MCF 10A (cell line): ENCODE data around the gene SLC31A2. TPM values are rescaled to one million over a fixed set of nuclear protein-coding genes. Genes with fewer than 3 reads are reported as not detected.
"Not testable (repeated sequence)": the region's sequence is repeated elsewhere in the genome, so short reads cannot be mapped to it uniquely, and the experiment has no call there.

Experiments
- Bru-seq: library from RNA; stranded (reverse); fragments of 400-500 nt; gene quantifications from one replicate; lab custom pipeline; 2021; lab: Mats Ljungman, UMichigan
- BruChase-seq, 2 experiments: library from RNA; stranded (reverse); fragments of 400-500 nt; gene quantifications; one replicate each; lab custom pipeline; 2021; lab: Mats Ljungman, UMichigan
- BruUV-seq: library from RNA; stranded (reverse); fragments of 400-500 nt; replicated peaks from 2 replicates; lab custom pipeline; 2021; lab: Mats Ljungman, UMichigan
- CTCF ChIA-PET: fragments of 300-600 bp; sonication (Branson Sonifier 250); formaldehyde crosslinking; extraction: SDS; loops from one replicate; lab custom pipeline; 2021; ENCODE audit warnings: antibody characterized with exemption, inconsistent platforms; lab: Yijun Ruan, JAX
- POLR2A ChIA-PET: fragments of 300-600, 350-650 bp; sonication (Branson Sonifier 250); formaldehyde crosslinking; extraction: SDS; loops from one replicate; lab custom pipeline; 2020; ENCODE audit warnings: antibody characterized with exemption, inconsistent platforms; lab: Yijun Ruan, JAX
- DNase-seq: peaks from one replicate; pipeline ENCODE4 v3.0.0-alpha.2; 2018; ENCODE audit not compliant: unreplicated experiment
- H3K27ac Mint-ChIP-seq: one replicate; pipeline ENCODE4 v1.8.0; 2022; ENCODE audit warnings: mild to moderate bottlenecking, low read depth, mixed read lengths; ENCODE audit not compliant: unreplicated experiment
- H3K27me3 Mint-ChIP-seq: one replicate; pipeline ENCODE4 v1.8.0; 2022; ENCODE audit warnings: mixed read lengths; ENCODE audit not compliant: insufficient read depth, unreplicated experiment
- H3K36me3 Mint-ChIP-seq: one replicate; pipeline ENCODE4 v1.8.0; 2022; ENCODE audit warnings: mild to moderate bottlenecking, moderate library complexity, mixed read lengths; ENCODE audit not compliant: insufficient read depth, unreplicated experiment
- H3K4me1 Mint-ChIP-seq: one replicate; pipeline ENCODE4 v1.8.0; 2022; ENCODE audit warnings: mixed read lengths; ENCODE audit not compliant: insufficient read depth, unreplicated experiment
- H3K4me3 Mint-ChIP-seq: one replicate; pipeline ENCODE4 v1.8.0; 2022; ENCODE audit warnings: mild to moderate bottlenecking, moderate library complexity, mixed read lengths; ENCODE audit not compliant: unreplicated experiment
- H3K9me3 Mint-ChIP-seq: one replicate; pipeline ENCODE4 v1.8.0; 2022; ENCODE audit warnings: mixed read lengths; ENCODE audit not compliant: unreplicated experiment
- intact Hi-C: fragments of 100-400 bp; cut with micrococcal nuclease; formaldehyde crosslinking; loops from 2 replicates; pipeline ENCODE4 v1.14.1; 2022
- long read RNA-seq: library from polyadenylated mRNA; stranded (forward); transcript quantifications from one replicate; pipeline ENCODE4 v2.0.0, GENCODE V29; 2022
- total RNA-seq: library from RNA; stranded (reverse); gene quantifications from 2 replicates; pipeline ENCODE4 v1.2.3, GENCODE V29; 2022
- TF ChIP-seq, protein P1 (sequence below): fragments of 200-600 bp; IDR thresholded peaks from one replicate; pipeline ENCODE4 v1.8.0; 2022; ENCODE audit warnings: antibody characterized with exemption, mild to moderate bottlenecking; ENCODE audit not compliant: unreplicated experiment

The SLC31A2 gene, protein sequence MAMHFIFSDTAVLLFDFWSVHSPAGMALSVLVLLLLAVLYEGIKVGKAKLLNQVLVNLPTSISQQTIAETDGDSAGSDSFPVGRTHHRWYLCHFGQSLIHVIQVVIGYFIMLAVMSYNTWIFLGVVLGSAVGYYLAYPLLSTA
- total RNA-seq: 14.9 and 16.1 TPM in 2 replicates
- percentile 67 among the genes with signal in this experiment for Bru-seq, nascent RNA
- percentile 68 among the genes with signal in this experiment for BruChase-seq, experiment 1, labeled RNA remaining after a 6-hour chase
- BruChase-seq, experiment 2, labeled RNA remaining after a 2-hour chase: percentile 62 among the genes with signal in this experiment
- long read RNA-seq, transcript SLC31A2-201 (4 exons, 1,785 nt): major isoform, 73 of 84 reads
- long read RNA-seq, partial matches to known transcripts: 1 of 84 reads
- long read RNA-seq, other reads (novel, unspliced or antisense): 10 of 84 reads

DNA sequence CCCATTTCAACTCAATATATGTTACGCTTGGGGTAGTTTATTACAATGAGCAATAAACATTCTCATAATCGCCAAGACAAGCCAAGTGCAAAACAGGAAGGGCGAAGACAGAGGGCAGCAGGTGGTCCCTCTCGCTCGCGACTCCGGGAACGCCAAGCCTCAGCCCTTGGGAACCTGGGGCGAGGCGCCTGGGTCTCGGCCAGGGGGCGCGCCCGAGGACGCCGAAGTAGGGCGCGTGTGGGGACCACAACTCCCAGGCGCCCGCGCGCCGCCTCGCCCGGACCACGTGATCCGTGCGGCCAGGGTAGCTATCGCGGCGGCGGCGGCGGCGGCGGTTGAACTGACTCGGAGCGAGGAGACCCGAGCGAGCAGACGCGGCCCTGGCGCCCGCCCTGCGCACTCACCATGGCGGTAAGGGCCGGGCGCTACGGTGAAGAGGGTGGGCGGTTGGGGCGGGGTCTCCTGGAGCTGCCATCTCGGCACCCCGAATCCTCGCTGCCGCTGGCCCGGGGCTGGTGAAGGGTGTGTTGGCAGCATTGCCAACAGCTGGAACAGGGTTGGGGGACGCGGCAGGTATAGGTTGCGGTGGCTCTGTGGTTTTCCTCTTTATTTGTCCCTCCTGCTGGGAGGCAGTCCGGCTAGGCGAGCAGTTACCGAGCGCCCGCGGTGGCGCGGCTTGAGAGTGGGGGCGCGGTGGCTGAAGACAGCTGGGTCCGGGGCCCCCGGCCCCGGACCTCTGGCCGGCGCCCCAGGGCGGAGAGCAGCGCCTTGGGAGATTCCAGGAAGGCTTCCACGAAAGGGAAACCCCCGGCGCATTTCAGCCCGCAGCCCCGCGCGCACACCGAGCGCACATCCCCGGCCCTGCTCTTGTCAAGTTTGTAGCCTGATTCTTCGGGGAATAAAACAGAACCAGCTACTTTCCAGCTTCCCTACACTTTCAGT, at the start of gene SLC31A2:
Gene SLC31A2 (plus strand): TSS at position 338 of the 942 bp plus-strand sequence. CDS start 68 bp downstream, at position 406.
- Mint-ChIP-seq H3K9me3 (no peaks in the 10 kb centered on the region), H3K4me1 (peaks cover 27% of the 10 kb centered on the region), H3K27ac (peak within 1 kb of the TSS; percentile 50), H3K36me3 (peaks cover 5% of the 10 kb centered on the region), H3K4me3 (peak within 1 kb of the TSS; percentile 65), H3K27me3 (peaks cover 10% of the 10 kb centered on the region)
- DNase-seq: peak; percentile 83
- intact Hi-C loops: loop anchor here (1.0 to 2.0 kb wide), 2 partner anchors 70 to 124 kb away; partner anchors contain the start of genes CDC26, FKBP15, PRPF4 and SLC31A1
- TF ChIP-seq, protein P1, sequence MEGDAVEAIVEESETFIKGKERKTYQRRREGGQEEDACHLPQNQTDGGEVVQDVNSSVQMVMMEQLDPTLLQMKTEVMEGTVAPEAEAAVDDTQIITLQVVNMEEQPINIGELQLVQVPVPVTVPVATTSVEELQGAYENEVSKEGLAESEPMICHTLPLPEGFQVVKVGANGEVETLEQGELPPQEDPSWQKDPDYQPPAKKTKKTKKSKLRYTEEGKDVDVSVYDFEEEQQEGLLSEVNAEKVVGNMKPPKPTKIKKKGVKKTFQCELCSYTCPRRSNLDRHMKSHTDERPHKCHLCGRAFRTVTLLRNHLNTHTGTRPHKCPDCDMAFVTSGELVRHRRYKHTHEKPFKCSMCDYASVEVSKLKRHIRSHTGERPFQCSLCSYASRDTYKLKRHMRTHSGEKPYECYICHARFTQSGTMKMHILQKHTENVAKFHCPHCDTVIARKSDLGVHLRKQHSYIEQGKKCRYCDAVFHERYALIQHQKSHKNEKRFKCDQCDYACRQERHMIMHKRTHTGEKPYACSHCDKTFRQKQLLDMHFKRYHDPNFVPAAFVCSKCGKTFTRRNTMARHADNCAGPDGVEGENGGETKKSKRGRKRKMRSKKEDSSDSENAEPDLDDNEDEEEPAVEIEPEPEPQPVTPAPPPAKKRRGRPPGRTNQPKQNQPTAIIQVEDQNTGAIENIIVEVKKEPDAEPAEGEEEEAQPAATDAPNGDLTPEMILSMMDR: peak; percentile 22
- ChIA-PET CTCF (interaction anchor here (0.6 to 4.2 kb wide), 10 partner anchors 13 to 316 kb away, joined by 3 to 30 read pairs (median 3); no protein-coding TSS in a partner anchor), POLR2A (interaction anchor here (0.6 to 4.6 kb wide), 9 partner anchors 8 to 259 kb away, joined by 3 to 50 read pairs (median 4); partner anchors contain the start of genes C9orf43, CDC26, FKBP15 and POLE3)
- no TSS peak for BruUV-seq

DNA sequence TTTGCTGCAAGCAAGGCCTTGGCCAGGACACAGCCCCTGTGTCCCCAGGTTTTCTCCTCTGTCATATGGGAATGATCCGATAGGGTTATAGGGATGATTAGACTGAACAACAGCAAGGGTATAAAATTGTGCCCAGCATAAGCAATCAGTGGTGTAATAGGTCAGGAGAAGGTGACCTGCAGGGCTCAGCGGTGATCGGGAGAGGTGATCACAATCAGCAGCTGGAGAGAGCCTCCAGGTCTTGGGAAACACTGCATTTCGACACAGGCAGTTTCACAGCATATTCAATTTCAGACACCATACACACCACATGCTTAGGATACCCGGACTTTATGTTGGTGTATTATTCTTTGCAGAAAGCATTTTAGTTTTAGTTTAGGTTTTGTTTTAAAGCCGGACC, 45.5 kb upstream of the SLC31A2 start:
- DNase-seq, POLR2A ChIA-PET, H3K27me3 Mint-ChIP-seq, BruUV-seq, CTCF ChIA-PET, H3K9me3 Mint-ChIP-seq, H3K4me3 Mint-ChIP-seq, H3K36me3 Mint-ChIP-seq, intact Hi-C loops, H3K4me1 Mint-ChIP-seq, H3K27ac Mint-ChIP-seq: not testable (repeated sequence)

DNA sequence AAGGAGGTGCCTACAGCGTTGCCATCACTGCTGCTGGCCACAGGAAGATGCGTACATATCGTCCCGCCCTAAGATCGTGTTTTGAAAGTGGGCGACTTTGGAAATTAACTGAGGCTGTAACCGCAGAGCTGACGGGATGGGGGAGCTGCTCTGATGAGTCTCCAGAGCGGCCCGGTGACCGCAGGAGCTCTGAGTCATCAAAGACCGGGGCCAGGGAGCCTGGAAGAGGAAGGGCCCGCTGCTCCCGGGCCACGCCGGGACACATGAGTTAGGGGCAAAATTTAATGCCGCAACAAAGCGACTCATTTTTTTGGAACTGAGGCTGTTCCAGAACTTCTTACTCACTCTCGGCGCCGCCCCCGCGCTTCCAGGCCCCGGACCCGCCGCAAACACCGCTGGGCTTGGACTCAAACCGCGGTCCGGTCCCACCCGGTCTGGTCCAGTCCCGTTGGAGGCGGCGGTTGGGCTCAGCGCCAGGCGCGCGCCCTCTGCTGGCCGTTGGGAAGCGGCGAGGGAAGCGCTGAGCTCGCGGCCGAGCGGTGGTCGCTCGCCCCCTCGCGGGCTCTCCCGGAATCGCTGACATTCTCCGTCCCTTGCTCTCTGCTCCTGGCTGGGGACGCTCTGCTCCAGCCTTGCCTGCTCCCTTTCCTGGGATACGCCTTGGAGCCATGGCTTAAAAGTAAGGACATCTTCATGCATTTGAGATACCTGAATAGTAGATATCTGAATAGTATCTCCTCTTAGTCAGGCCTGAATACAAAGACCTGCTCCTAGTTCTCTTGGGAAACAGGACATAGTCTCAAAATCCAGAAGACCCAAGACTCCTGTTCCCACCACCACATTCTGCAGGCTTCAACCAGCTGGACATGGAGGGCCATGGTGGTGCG, 39.5 kb upstream of the SLC31A2 start:
- peak overlapping the region; percentile 56 for H3K4me3 Mint-ChIP-seq
- H3K36me3 Mint-ChIP-seq, H3K27ac Mint-ChIP-seq, H3K4me1 Mint-ChIP-seq, H3K9me3 Mint-ChIP-seq, H3K27me3 Mint-ChIP-seq: not testable (repeated sequence)
- intact Hi-C loops: loop anchor here (5.0 kb wide), 3 partner anchors 139 to 546 kb away; no protein-coding TSS in a partner anchor
- CTCF ChIA-PET: interaction anchor here (0.6 to 2.4 kb wide), 31 partner anchors 14 to 547 kb away, joined by 3 to 44 read pairs (median 4); partner anchors contain the start of genes FKBP15, SLC31A1 and SLC31A2
- TF ChIP-seq, protein P1: peak; percentile 34
- POLR2A ChIA-PET: interaction anchor here (1.2 to 2.1 kb wide), 2 partner anchors 41 to 110 kb away, joined by 5 to 9 read pairs; partner anchors contain the start of genes FKBP15 and SLC31A1
- peak; percentile 31 for DNase-seq
- TSS peak; percentile 76 for BruUV-seq
